Measurements from ENCODE around the gene GPR152.
A peak's percentile ranks its signal among the peaks of the same experiment; 100 is the strongest.
"Not testable (repeated sequence)": the region's sequence is repeated elsewhere in the genome, so short reads cannot be mapped to it uniquely, and the experiment has no call there.

GPR152 gene

GRCh38 chr11:67489203-67489884 is 36.8 kb upstream of the GPR152 start:
- DNase-seq (ENCODE audit: low read depth in 2 of 2): no peak

- DNase-seq (ENCODE audit: low read depth in 2 of 2): peak in 1 of 2 donors; percentile 43
Observed at GRCh38 chr11:67486481-67487195, 34.1 kb upstream of the GPR152 start.

DNA sequence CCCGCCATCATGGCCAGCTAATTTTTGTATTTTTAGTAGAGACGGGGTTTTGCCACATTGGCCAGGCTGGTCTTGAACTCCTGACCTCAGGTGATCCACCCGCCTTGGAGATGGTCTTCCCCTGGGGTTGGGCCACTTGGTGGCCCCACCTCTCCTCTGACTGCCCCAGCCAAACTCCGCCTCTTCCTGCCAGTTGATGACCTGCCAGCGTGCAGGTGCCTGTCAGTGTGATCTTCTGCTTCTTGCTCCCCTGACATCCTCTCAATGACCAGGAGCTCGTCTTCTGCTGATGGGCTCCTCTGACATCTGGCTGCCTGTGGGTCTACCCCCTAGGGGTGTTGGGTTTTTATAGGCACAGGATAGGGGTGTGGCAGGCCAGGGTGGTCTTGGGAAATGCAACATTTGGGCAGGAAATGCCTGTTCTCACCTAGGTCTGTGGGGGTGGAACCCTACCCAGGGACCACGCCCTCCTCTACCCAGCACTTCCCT is 33.4 kb upstream of the GPR152 start:
- peak in 1 of 2 donors; percentile 48 for DNase-seq (ENCODE audit: low read depth in 2 of 2)

GRCh38 chr11:67484847-67485311 is 32.4 kb upstream of the GPR152 start:
- DNase-seq (ENCODE audit: low read depth in 2 of 2): peak; percentile 72

- no peak for DNase-seq (ENCODE audit: low read depth in 2 of 2)
Observed at GRCh38 chr11:67483831-67484665, 31.5 kb upstream of the GPR152 start.

DNA sequence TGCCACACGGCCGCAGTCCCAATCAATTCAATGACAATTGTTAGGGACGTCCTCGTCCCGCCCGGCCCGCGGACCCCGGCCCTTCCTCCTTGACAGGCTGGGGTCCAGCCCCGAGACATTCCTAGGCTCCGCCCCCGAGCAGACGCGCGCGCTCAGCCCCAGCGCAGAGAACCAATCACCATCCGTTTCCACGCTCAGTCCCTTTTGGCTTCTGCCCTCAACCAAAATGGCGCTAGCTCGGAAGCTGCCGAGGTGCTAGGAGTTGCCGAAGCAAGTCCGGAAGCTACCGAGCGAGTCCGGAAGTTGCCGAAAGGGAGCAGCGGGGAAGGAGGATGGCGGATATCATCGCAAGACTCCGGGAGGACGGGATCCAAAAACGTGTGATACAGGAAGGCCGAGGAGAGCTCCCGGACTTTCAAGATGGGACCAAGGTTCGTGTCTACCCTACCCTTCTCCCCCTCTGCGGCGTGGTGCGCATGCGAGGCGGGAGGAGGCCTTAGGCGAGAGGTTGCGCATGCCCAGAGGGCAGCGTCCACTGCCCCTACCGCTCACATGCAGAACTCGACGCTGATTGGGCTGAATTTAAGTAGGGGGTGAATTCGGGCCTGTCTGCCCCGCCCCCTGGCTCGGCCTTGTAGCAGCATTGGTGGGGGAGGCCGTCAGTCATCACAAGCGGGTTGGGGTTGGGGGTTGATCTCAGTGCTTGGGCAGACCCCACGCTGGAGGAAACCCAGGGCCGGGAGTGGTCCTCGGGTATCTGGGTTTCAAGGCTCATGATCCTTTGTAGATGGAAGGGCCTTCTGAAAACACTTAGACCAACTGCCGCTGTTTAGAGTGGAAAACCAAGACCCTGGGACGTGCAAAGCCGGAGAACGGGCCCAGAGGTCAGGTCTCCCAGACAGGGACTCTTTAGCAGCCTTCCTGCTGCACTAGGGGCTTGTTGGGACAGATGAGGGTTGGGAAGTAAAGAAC is 30.6 kb upstream of the GPR152 start, which contains the start of gene AIP:
AIP (plus strand) TSS at position 200 of the 972 bp plus-strand sequence; CDS start at position 333, 133 bp downstream.
- DNase-seq (ENCODE audit: low read depth in 2 of 2): peak; percentile 87 to 95

- no peak for DNase-seq (ENCODE audit: low read depth in 2 of 2)
Observed at GRCh38 chr11:67482275-67482826, 29.8 kb upstream of the GPR152 start.

- DNase-seq (ENCODE audit: low read depth in 2 of 2): not testable (repeated sequence)
Observed at GRCh38 chr11:67477344-67478050, 25.0 kb upstream of the GPR152 start.

GRCh38 chr11:67476692-67477091 is 24.2 kb upstream of the GPR152 start:
- not testable (repeated sequence) for DNase-seq (ENCODE audit: low read depth in 2 of 2)

- DNase-seq (ENCODE audit: low read depth in 2 of 2): no peak
Observed at GRCh38 chr11:67472882-67473281, 20.4 kb upstream of the GPR152 start.

- no peak for DNase-seq (ENCODE audit: low read depth in 2 of 2)
Observed at GRCh38 chr11:67470337-67471002, 17.9 kb upstream of the GPR152 start.

- DNase-seq (ENCODE audit: low read depth in 2 of 2): no peak
Observed at GRCh38 chr11:67469508-67469811, 16.9 kb upstream of the GPR152 start.

DNA sequence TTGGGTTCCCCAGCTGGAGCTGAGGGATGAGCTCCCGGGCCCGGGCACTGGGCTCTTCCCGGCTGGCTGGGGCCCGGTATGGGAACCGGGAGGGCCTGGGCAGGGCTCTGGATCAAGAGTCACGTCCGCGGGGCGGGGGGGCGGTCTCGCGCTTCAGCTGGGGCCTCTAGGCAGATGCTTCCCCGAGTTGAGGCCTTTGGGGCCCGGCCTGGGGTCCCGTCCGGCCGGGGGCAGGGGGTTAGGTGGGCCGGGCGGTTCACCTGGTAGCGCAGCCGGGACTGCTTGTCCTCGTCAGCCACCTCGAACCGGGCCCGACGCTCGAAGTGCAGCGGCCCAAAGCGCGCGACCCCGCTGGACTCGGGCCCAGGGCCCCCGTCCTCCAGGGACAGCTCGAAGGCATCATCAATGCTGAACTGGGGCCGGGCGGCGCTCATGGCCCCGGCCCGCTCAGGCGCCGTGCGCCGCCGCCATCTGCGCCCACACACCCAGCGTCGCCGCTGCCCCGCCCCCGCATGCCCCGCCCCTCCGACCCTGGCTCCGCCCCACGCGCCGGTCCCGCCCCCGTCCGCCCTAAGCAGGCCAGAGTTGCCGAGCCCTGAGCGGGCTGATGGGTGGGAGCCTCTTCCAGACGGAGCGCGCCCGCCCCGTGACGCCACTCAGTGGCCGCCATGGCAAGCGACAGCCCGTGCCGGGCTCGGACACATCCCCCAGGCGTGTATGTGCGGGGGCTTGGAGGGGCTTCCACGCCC is 16.4 kb upstream of the GPR152 start, which contains the start of gene TMEM134:
TMEM134 (minus strand) TSS at position 493 of the 749 bp plus-strand sequence; CDS start at position 434, 59 bp downstream.
- peak; percentile 89 to 90 for DNase-seq (ENCODE audit: low read depth in 2 of 2)

- no peak for DNase-seq (ENCODE audit: low read depth in 2 of 2)
Observed at GRCh38 chr11:67468456-67468758, 15.9 kb upstream of the GPR152 start.

DNA sequence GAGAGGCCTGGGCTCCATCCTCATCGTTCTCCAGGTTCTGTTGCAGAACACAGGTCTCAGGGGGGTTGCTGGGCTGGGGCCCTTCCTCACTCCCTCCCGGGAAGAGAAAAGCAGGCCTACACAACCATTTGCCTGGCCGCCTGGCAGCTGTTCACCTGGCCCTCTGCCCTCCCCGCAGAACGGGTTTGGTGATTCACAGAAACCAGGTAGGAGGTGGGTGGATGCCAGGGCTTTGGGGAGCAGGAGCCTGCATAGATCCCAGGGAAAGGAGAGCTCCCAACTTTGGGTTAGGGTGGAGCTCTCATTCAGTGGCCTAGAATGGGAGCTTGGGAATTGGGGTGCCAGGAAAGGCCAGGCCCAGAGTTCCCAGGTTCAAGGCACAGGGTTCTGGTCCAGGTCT is 15.5 kb upstream of the GPR152 start:
- DNase-seq (ENCODE audit: low read depth in 2 of 2): no peak

- DNase-seq (ENCODE audit: low read depth in 2 of 2): no peak
Observed at GRCh38 chr11:67466962-67467771, 14.6 kb upstream of the GPR152 start.

GRCh38 chr11:67466367-67466766 is 13.8 kb upstream of the GPR152 start:
- DNase-seq (ENCODE audit: low read depth in 2 of 2): no peak

DNA sequence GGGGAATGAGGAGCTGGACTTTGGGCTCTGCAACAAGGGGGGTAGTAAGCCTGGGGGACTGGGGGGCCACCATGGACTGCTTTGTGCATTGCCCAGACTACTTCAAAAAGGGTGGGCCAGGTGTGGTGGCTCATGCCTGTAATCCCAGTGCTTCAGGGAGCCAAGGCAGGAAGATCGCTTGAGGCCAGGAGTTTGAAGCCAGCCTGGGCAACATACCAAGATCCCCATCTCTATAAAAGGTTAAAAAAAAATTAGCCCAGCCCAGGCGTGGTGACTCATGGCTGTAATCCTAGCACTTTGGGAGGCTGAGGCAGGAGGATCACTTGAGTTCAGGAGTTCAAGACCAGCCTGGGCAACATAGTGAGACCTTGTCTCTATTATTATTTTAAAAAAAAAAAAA is 13.0 kb upstream of the GPR152 start:
- DNase-seq (ENCODE audit: low read depth in 2 of 2): not testable (repeated sequence)

Measured in stimulated activated CD8-positive, alpha-beta memory T cell treated with anti-CD3 and anti-CD28 coated beads, Interleukin-2, amount 100 ng/mL, for 48 hours (primary cell).